Right atrium auricular region (tissue), 2 donors: Measurements from ENCODE around the gene RIC3. TPM values are rescaled to one million over a fixed set of nuclear protein-coding genes. Genes with fewer than 3 reads are reported as not detected.

Experiments used
- DNase-seq: peaks from one replicate; pipeline ENCODE4 v3.0.0-alpha.2; 2019; ENCODE audit warnings: low spot score
- H3K27ac ChIP-seq, 2 donors: fragments of 200-600 bp; sonication (generic); 1 replicate in 1 of 2; 2 replicates in 1 of 2; pipeline ENCODE4 v1.5.1; 2016 to 2019
- H3K27me3 ChIP-seq, 2 donors: fragments of 200-600 bp; sonication (generic); one replicate each; pipeline versions ENCODE4 v1.5.1 to v1.6.0; 2017 to 2019
- H3K36me3 ChIP-seq: fragments of 200-600 bp; sonication (generic); one replicate; pipeline ENCODE4 v1.5.1; 2016
- H3K4me1 ChIP-seq, 2 donors: fragments of 200-600 bp; sonication (generic); one replicate each; pipeline versions ENCODE4 v1.5.1 to v1.6.0; 2017 to 2019
- H3K4me3 ChIP-seq, 2 donors: fragments of 200-600 bp; sonication (generic); 1 replicate in 1 of 2; 2 replicates in 1 of 2; pipeline ENCODE4 v1.5.1; 2017 to 2019; ENCODE audit warnings: mild to moderate bottlenecking in 1 of 2, moderate library complexity in 1 of 2
- H3K9me3 ChIP-seq, 2 donors: fragments of 200-600 bp; sonication (generic); one replicate each; pipeline ENCODE4 v1.5.1; 2019
- CTCF ChIP-seq, 2 donors: fragments of 200-600 bp; sonication (generic); IDR thresholded peaks; one replicate each; pipeline ENCODE4 v1.5.1; 2019; ENCODE audit warnings: antibody characterized with exemption in 2 of 2
- total RNA-seq, 2 donors: library from RNA; depleted of rRNA; stranded (reverse); fragments of >200 nt; gene quantifications; one replicate each; pipeline ENCODE4 v1.1.0, GENCODE V29; 2016

Gene RIC3
- total RNA-seq, 2 donors from 2014 or later, result 7.9 to 8.5 TPM

GRCh38 chr11:8111636-8112035 is 57.2 kb downstream of the RIC3 start:
- H3K4me1 ChIP-seq, result no peaks in the 10 kb centered on the region
- no peak for DNase-seq
- no peak overlapping the region for H3K4me3 ChIP-seq
- no peak for TF ChIP-seq CTCF (IDR thresholded peaks at IDR 0.05)
- H3K27me3 ChIP-seq, result no peaks in the 10 kb centered on the region
- H3K9me3 ChIP-seq, result peaks cover 0 to 11% of the 10 kb centered on the region in 2 donors
- H3K27ac ChIP-seq, result no peak overlapping the region
- H3K36me3 ChIP-seq, result peaks cover 6% of the 10 kb centered on the region

- no peak for TF ChIP-seq CTCF (IDR thresholded peaks at IDR 0.05)
- H3K27me3 ChIP-seq, result no peaks in the 10 kb centered on the region
- H3K4me1 ChIP-seq, result peaks cover 0 to 4% of the 10 kb centered on the region in 2 donors
- H3K27ac ChIP-seq, result no peak overlapping the region
- peaks cover 0 to 5% of the 10 kb centered on the region in 2 donors for H3K9me3 ChIP-seq
- DNase-seq, result no peak
- H3K4me3 ChIP-seq, result no peak overlapping the region
- peaks cover 6% of the 10 kb centered on the region for H3K36me3 ChIP-seq
These were observed 58.4 kb downstream of the RIC3 start for GRCh38 chr11:8110396-8110795.

- TF ChIP-seq CTCF (IDR thresholded peaks at IDR 0.05), result no peak
These were observed 59.1 kb downstream of the RIC3 start for GRCh38 chr11:8109675-8110074.

GRCh38 chr11:8108421-8108820 is 60.4 kb downstream of the RIC3 start:
- Histone ChIP-seq H3K4me3 (no peak overlapping the region), H3K36me3 (peaks cover 6% of the 10 kb centered on the region), H3K27me3 (no peaks in the 10 kb centered on the region), H3K4me1 (peaks cover 0 to 4% of the 10 kb centered on the region in 2 donors), H3K27ac (no peak overlapping the region), H3K9me3 (no peaks in the 10 kb centered on the region)
- TF ChIP-seq CTCF (IDR thresholded peaks at IDR 0.05), result no peak
- DNase-seq, result no peak

More at GRCh38 chr11:8109675-8110074, 59.1 kb downstream of the RIC3 start:
- H3K36me3 ChIP-seq, result peaks cover 6% of the 10 kb centered on the region
- no peak overlapping the region for H3K27ac ChIP-seq
- H3K9me3 ChIP-seq, result peaks cover 0 to 4% of the 10 kb centered on the region in 2 donors
- H3K27me3 ChIP-seq, result no peaks in the 10 kb centered on the region
- no peak overlapping the region for H3K4me3 ChIP-seq
- no peak for DNase-seq
- peaks cover 0 to 4% of the 10 kb centered on the region in 2 donors for H3K4me1 ChIP-seq

GRCh38 chr11:8107642-8108041 is 61.2 kb downstream of the RIC3 start:
- no peak overlapping the region for H3K4me3 ChIP-seq

More at GRCh38 chr11:8107642-8108041, 61.2 kb downstream of the RIC3 start:
- H3K27ac ChIP-seq, result no peak overlapping the region
- H3K36me3 ChIP-seq, result peaks cover 7% of the 10 kb centered on the region
- no peak for DNase-seq
- no peaks in the 10 kb centered on the region for H3K9me3 ChIP-seq
- H3K27me3 ChIP-seq, result no peaks in the 10 kb centered on the region
- H3K4me1 ChIP-seq, result peaks cover 0 to 4% of the 10 kb centered on the region in 2 donors
- no peak for TF ChIP-seq CTCF (IDR thresholded peaks at IDR 0.05)
